Measurements from ENCODE around the gene AEBP2. TPM values are rescaled to one million over a fixed set of nuclear protein-coding genes. Genes with fewer than 3 reads are reported as not detected.

Gene AEBP2
- total and polyA plus RNA-seq, 8 donors, result 9.0 to 18.6 (median 13.2) TPM

DNA sequence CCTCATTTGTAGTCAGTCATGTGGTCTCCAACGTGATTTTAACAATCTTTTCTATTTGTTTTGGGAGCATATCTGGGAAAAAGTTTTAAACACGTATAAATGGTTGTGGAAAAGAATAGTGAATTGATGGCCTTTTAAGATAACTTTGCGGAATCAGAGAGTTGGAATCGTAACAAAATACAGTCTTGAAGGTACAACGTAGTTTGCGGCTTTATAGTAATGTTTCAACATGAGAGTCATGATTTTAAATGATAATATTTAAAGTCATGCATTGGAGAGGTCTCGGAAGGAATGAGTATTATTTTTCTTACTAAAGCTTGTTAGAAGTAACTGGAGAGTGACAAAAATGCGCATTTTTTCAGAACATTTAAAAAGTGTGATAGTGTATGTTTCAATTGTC, 1.6 kb downstream of the AEBP2 start:
- TF ChIP-seq, protein P1, sequence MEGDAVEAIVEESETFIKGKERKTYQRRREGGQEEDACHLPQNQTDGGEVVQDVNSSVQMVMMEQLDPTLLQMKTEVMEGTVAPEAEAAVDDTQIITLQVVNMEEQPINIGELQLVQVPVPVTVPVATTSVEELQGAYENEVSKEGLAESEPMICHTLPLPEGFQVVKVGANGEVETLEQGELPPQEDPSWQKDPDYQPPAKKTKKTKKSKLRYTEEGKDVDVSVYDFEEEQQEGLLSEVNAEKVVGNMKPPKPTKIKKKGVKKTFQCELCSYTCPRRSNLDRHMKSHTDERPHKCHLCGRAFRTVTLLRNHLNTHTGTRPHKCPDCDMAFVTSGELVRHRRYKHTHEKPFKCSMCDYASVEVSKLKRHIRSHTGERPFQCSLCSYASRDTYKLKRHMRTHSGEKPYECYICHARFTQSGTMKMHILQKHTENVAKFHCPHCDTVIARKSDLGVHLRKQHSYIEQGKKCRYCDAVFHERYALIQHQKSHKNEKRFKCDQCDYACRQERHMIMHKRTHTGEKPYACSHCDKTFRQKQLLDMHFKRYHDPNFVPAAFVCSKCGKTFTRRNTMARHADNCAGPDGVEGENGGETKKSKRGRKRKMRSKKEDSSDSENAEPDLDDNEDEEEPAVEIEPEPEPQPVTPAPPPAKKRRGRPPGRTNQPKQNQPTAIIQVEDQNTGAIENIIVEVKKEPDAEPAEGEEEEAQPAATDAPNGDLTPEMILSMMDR (IDR thresholded peaks at IDR 0.05), result no peak
- no peak for ATAC-seq
- peaks cover 6 to 9% (median 6%) of the 10 kb centered on the region in 3 donors for H3K4me1 ChIP-seq
- H3K9me3 ChIP-seq, result no peaks in the 10 kb centered on the region
- WGBS, 2 donors, result 5 to 8% methylated on average over 8 of the region's 8 CpGs
- H3K27ac ChIP-seq, result peak overlapping the region in 1 of 4 donors; percentile 69
- H3K4me3 ChIP-seq, result peak overlapping the region; percentile 85 to 99 (median 94)
- DNase-seq, result no peak
- FAIRE-seq, result no peak
- no peaks in the 10 kb centered on the region for H3K36me3 ChIP-seq
- intact Hi-C loops (cut with DNase I), result no loop called here
- no peaks in the 10 kb centered on the region for H3K27me3 ChIP-seq

DNA sequence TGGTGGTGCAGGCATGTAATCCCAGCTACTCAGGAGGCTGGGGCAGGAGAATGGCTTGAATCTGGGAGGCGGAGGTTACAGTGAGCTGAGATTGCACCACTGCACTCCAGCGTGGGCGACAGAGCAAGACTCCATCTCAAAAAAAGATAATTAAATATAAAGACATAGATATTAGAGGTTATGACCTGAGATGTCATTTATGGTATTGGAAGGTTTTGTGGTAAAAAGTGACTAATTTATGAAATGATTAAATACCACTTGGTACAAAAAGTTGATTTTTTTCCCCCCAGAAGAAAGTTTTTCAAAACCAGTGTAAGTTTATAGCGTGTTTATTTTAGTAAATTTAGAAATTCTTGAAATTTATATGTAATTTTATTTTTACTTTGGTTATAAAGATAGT, 4.3 kb downstream of the AEBP2 start:
- no peaks in the 10 kb centered on the region for H3K36me3 ChIP-seq
- H3K4me3 ChIP-seq, result no peak overlapping the region
- DNase-seq (no peak), ATAC-seq (no peak), FAIRE-seq (no peak)
- 97 to 98% methylated on average over 4 of the region's 4 CpGs for whole genome bisulfite sequencing, 2 donors
- intact Hi-C loops (cut with DNase I), result no loop called here
- H3K27ac ChIP-seq, result no peak overlapping the region
- TF ChIP-seq, protein P1 (IDR thresholded peaks at IDR 0.05), result no peak
- no peaks in the 10 kb centered on the region for H3K9me3 ChIP-seq
- no peaks in the 10 kb centered on the region for H3K27me3 ChIP-seq
- H3K4me1 ChIP-seq, result peaks cover 6 to 9% (median 6%) of the 10 kb centered on the region in 3 donors

DNA sequence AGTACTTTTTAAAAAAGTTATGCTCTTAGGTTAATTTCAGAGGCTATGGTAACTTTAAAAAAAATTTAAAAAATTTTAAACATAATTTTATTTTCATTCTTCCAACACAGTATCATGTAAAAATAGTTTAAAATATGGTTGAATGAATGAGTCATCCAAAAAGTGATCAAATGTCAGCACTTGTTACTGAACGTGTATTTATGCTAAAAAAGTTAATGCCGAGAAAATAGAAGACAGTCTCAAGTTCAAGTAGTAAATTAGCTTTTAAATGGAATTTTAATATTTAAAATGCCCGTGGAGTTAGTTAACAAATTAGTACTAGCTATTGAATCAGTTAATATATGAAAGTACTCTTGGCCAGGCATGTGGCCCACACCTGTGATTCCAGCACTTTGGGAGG, 4.8 kb downstream of the AEBP2 start:
- DNase-seq (no peak), FAIRE-seq (no peak), ATAC-seq (no peak)
- Histone ChIP-seq H3K27me3 (no peaks in the 10 kb centered on the region), H3K36me3 (no peaks in the 10 kb centered on the region), H3K27ac (no peak overlapping the region), H3K4me3 (no peak overlapping the region), H3K4me1 (peaks cover 6 to 9% (median 6%) of the 10 kb centered on the region in 3 donors), H3K9me3 (no peaks in the 10 kb centered on the region)
- WGBS, 2 donors, result 70 to 71% methylated on average over 3 of the region's 3 CpGs
- TF ChIP-seq, protein P1 (IDR thresholded peaks at IDR 0.05), result no peak
- intact Hi-C loops (cut with DNase I), result no loop called here

DNA sequence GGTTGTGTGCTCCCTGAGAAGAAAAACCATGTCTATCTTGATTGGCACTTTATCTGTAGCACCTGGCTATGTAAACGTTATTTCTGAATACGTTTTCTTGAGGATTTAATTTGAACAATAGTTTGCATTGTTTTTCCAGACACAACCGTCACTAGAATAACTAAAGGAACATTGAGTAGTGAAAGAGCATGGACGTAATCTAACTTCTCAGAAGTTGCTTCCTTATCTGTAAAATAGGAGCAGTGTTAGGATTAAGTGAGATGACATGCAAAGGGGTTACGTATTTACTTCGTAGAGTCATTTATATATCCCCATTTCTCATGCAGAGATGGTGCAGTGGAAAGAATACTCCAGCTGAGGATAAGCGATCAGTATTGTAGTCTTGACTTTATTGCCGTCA, 8.1 kb downstream of the AEBP2 start:
- TF ChIP-seq, protein P1 (IDR thresholded peaks at IDR 0.05), result no peak
- FAIRE-seq, result no peak
- no peak for DNase-seq
- no peaks in the 10 kb centered on the region for H3K9me3 ChIP-seq
- H3K4me3 ChIP-seq, result no peak overlapping the region
- intact Hi-C loops (cut with DNase I), result no loop called here
- no peaks in the 10 kb centered on the region for H3K27me3 ChIP-seq
- H3K36me3 ChIP-seq, result no peaks in the 10 kb centered on the region
- ATAC-seq, result no peak
- H3K4me1 ChIP-seq, result peaks cover 0 to 6% (median 0%) of the 10 kb centered on the region in 3 donors
- no peak overlapping the region for H3K27ac ChIP-seq
- 72 to 79% methylated on average over 8 of the region's 8 CpGs for WGBS, 2 donors

DNA sequence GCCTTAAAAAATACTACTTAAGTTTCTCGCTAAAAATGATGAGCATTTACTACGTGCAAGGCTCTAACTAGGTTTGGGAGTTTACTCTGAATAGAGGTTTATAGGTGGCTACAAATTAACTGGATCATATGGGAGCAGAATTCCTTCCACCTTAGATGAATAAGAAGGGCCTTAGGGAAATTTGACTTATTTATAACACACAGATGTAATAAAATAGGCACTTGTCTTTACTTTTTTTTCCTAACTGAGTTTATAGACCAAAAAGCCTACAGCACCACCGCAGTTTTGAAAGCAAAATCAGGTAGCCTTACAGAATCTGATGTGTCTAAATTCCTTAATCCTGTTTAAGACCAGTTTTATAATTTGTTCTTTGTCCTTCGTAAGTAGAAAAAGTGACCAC, 10.5 kb downstream of the AEBP2 start:
- Histone ChIP-seq H3K9me3 (no peaks in the 10 kb centered on the region), H3K4me3 (no peak overlapping the region), H3K27me3 (no peaks in the 10 kb centered on the region), H3K4me1 (no peaks in the 10 kb centered on the region), H3K27ac (no peak overlapping the region), H3K36me3 (no peaks in the 10 kb centered on the region)
- ATAC-seq (no peak), DNase-seq (no peak), FAIRE-seq (no peak)
- TF ChIP-seq, protein P1 (IDR thresholded peaks at IDR 0.05), result no peak
- WGBS, 2 donors, result 92 to 96% methylated on average over 4 of the region's 4 CpGs
- intact Hi-C loops (cut with DNase I), result no loop called here

Data from pancreas (tissue), 10 donors.